Bronchial epithelial cell (primary cell): ENCODE measurements around the gene ETV6. TPM values are rescaled to one million over a fixed set of nuclear protein-coding genes. Genes with fewer than 3 reads are reported as not detected.

Source experiments
- DNase-seq: peaks from one replicate; pipeline ENCODE4 v3.0.0-alpha.2; 2010; ENCODE audit warnings: low read depth
- FAIRE-seq: peaks from 2 replicates; lab custom pipeline; 2011; peaks lifted over from hg19 to GRCh38; lab: Jason Lieb, UNC
- H3K27me3 ChIP-seq: 2 replicates; pipeline ENCODE4 v1.5.1; 2011; ENCODE audit warnings: low read length; ENCODE audit not compliant: control insufficient read depth, insufficient read depth
- H3K36me3 ChIP-seq: 2 replicates; pipeline ENCODE4 v1.5.1; 2011; ENCODE audit warnings: low read length; ENCODE audit not compliant: control insufficient read depth, insufficient read depth
- H3K4me3 ChIP-seq: 2 replicates; pipeline ENCODE4 v1.5.1; 2011; ENCODE audit warnings: mild to moderate bottlenecking, low read depth, low read length, control low read depth
- total RNA-seq: library from RNA; depleted of rRNA; stranded (reverse); fragments of >200 nt; gene quantifications from 2 replicates; pipeline ENCODE4 v1.2.1, GENCODE V29; 2014
- TF ChIP-seq, protein P1 (sequence below): IDR thresholded peaks from 2 replicates; pipeline ENCODE4 v1.5.1; 2011; ENCODE audit warnings: mild to moderate bottlenecking, moderate library complexity, low read length, control low read depth, inconsistent platforms; ENCODE audit not compliant: insufficient read depth, severe bottlenecking

Gene ETV6
- total RNA-seq, 1 donor from 2014 or later = 2.6 TPM

GRCh38 chr12:11648514-11649412 is 711 bp upstream of the ETV6 start:
- no peak for FAIRE-seq
- Histone ChIP-seq H3K27me3 (no peaks in the 10 kb centered on the region), H3K36me3 (no peaks in the 10 kb centered on the region), H3K4me3 (peak overlapping the region; percentile 89)
- peak; percentile 78 for DNase-seq
- TF ChIP-seq, protein P1, sequence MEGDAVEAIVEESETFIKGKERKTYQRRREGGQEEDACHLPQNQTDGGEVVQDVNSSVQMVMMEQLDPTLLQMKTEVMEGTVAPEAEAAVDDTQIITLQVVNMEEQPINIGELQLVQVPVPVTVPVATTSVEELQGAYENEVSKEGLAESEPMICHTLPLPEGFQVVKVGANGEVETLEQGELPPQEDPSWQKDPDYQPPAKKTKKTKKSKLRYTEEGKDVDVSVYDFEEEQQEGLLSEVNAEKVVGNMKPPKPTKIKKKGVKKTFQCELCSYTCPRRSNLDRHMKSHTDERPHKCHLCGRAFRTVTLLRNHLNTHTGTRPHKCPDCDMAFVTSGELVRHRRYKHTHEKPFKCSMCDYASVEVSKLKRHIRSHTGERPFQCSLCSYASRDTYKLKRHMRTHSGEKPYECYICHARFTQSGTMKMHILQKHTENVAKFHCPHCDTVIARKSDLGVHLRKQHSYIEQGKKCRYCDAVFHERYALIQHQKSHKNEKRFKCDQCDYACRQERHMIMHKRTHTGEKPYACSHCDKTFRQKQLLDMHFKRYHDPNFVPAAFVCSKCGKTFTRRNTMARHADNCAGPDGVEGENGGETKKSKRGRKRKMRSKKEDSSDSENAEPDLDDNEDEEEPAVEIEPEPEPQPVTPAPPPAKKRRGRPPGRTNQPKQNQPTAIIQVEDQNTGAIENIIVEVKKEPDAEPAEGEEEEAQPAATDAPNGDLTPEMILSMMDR = no peak

DNA sequence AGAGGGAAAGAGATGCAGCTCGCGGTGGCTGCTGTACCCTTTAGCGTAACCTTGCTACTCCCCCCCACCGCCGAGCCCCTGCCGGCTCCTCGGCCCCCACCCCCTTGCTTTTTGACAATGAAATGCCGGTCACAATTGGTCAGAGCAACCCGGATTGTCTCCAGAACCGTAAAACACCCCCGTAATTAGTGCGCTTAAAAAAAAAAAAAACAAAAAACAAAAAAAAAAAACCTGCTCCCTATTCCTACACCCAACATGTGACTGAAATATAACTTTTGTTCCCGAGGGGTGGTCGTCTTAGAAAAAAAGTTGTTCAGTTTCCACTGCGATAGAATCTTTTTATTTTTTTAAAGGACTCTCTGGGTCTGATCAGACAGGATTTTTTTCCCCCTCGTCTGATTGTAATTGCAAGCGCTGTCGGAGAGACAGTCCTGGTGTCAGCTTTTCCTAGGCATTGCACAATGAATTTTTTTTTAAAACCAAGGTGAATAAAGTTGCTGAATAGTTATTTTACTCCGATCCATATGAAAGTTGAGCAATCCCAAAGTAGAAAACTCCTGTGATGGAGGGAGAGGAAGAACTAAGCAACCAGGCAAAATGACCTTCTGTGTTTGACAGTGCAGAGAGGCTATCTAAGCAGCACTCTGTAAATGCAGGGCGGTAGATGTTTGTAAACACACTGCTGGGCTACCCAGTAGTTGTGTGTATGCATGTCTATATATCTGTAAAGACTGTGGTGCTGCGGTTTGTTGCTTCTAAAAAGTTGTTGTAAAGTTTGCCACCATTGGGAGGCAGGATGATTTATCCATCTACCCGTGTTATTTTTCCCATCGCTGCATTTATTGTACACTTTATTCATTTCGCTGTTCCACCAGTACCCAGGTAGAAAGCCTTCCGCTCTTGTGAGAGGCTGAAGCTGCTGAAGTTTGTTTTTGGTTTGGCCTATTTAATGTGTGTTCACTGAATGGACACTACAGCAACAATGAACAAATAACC is 1.1 kb downstream of the ETV6 start:
- H3K36me3 ChIP-seq = no peaks in the 10 kb centered on the region
- DNase-seq = peak; percentile 55
- TF ChIP-seq, protein P1 = no peak
- H3K4me3 ChIP-seq = peak overlapping the region; percentile 89
- H3K27me3 ChIP-seq = no peaks in the 10 kb centered on the region
- no peak for FAIRE-seq

- no peak for DNase-seq
- no peak for FAIRE-seq
- Histone ChIP-seq H3K27me3 (no peaks in the 10 kb centered on the region), H3K36me3 (no peaks in the 10 kb centered on the region), H3K4me3 (peak overlapping the region; percentile 89)
- TF ChIP-seq, protein P1 = no peak
Observed at GRCh38 chr12:11651381-11651780, 1.9 kb downstream of the ETV6 start.

DNA sequence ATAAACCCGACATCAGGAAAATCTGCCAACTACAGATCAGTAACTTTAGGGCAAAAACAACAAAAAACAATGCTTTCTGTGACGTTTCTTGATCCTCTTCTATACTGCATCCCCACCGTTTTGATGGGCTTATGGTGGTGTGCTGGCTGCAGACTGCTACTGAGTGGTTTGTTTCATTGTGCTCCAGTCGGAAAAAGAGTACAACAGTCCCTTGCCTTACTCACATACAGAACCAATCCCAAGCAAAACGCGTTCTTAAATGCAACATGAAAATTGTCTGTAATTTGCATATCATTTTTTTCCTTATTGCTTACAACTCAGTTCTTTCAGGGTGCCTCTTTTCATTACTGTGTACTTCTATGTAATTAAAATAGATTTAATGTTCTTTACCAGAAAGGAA is 2.3 kb downstream of the ETV6 start:
- Histone ChIP-seq H3K27me3 (no peaks in the 10 kb centered on the region), H3K36me3 (no peaks in the 10 kb centered on the region), H3K4me3 (peak overlapping the region; percentile 89)
- DNase-seq (peak; percentile 29), FAIRE-seq (no peak)
- TF ChIP-seq, protein P1 = no peak

DNA sequence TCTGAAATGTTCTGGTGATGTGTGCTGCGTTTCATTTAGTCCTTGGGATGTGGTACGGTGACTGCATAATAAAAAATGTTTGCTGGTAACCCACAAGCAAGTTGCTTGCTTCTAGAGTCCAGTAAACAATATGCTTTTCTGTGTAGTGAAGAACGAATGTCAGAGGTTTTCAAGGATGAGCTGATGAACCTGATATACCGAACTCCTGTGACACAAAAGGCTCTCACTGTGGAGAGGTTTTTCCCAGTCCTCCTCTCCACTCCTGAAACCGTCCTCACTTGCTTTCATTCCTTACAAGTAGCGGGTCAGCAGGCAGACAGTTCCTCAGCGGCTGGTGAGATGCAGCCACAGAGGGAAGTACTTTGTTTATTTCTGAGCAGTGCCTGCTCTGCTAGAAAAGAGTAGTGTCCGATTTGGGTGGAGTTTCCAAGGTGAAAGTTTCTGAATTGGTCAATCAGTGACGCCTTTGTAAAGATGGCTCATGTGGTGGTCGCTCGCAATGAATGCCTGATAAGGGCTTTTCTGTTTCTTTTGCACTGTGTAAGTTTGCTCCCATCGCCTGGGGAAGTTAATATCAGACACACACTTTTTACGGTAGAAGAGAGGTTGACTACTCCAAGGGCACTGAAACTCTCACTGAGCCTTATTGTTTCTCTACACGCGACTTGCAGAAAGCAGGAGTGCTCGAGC is 3.0 kb downstream of the ETV6 start:
- FAIRE-seq = no peak
- TF ChIP-seq, protein P1 = no peak
- DNase-seq = peak; percentile 45
- Histone ChIP-seq H3K4me3 (peak overlapping the region; percentile 89), H3K36me3 (no peaks in the 10 kb centered on the region), H3K27me3 (no peaks in the 10 kb centered on the region)
